ENCODE measurements around the gene SNX30.

The SNX30 gene

GRCh38 chr9:112822618-112823017 lies 72.1 kb downstream of the SNX30 start:
- no peak for DNase-seq (ENCODE audit: low read depth)

GRCh38 chr9:112823257-112823656 lies 72.7 kb downstream of the SNX30 start:
- no peak for DNase-seq (ENCODE audit: low read depth)

DNA sequence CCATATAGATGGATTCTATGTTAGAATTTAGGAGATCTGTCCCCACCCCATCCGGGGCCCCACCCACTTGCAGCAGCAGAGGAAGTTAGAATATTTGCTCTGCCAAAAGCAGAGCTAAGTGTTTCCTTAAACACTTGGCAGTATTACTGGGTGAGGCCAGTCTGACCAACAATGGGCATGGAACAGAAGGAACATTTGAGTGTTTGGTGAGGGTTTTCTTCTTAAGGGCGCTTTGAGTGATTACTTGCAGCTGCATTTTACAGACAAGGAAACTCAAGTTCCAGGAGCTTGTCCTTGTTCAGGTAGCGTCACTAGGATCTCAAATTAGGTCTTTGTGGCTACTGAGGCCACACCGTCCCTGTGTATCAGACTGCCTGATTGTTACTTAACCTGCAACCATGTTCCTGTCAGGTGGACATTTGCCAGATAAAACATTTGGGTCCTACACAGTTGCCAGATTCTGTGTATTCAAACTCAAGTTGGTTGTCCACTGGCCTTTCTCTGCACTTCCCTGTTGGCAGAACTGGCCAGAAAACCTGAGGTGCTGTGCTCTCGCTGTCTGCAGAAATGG lies 80.8 kb downstream of the SNX30 start:
- no peak for DNase-seq (ENCODE audit: low read depth)

- DNase-seq (ENCODE audit: low read depth): no peak
These were observed 81.4 kb downstream of the SNX30 start for GRCh38 chr9:112831969-112832368.

GRCh38 chr9:112833081-112833480 lies 82.5 kb downstream of the SNX30 start:
- no peak for DNase-seq (ENCODE audit: low read depth)

GRCh38 chr9:112836394-112836793 lies 85.8 kb downstream of the SNX30 start:
- no peak for DNase-seq (ENCODE audit: low read depth)

DNA sequence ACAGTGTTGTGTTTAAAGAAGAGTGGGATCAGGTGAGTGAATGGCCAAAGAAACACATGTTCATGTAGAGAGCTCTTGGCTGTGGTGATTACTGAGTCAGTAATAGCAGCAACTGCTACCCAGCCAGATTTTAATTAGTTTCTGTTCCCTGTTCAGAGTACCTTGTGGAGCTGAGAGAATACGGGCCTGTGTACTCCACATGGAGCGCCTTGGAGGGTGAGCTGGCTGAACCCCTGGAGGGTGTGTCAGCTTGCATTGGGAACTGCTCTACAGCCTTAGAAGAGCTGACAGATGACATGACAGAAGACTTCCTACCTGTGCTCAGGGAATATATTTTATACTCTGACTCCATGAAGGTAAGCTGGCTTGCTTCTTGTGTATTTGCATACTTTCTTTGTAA lies 87.8 kb downstream of the SNX30 start:
- DNase-seq (ENCODE audit: low read depth): no peak

DNA sequence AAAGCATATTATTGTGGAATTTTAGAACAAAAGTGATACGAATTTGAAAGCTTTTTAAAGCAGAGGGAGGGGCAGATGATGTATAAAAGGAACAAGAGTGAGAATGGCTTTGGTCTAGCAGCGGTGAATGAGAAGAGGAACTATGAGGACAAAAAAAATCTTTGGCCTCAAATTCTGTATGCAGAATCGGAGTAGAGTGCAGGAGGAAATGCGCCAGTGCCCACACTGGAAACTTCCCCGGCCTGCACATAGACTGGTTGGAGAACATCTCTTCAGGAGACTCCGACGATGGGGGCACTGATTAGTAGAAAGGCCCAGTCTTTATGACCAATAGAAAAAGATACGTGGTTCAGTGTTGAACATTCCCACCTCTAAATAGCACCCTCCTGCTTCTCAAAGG lies 88.8 kb downstream of the SNX30 start:
- no peak for DNase-seq (ENCODE audit: low read depth)

DNA sequence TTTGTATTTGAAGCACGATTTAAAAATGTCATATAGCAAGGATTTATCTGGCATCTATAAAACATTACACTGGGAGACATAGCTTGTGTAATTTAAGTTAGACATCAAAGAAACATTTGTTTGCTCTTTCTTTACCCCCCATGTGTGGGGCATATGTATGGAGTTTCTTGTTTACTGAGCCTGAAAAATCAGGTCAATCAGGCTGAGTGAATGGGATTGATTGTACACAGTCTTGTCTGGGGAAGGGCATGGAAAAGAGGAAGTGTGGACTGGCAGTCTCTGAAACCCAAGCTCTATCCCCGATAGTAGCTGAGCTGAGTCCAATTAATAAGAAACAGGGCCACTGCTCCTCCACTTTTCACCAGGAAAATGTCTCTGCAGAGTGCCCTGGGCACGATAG lies 90.7 kb downstream of the SNX30 start:
- no peak for DNase-seq (ENCODE audit: low read depth)

DNA sequence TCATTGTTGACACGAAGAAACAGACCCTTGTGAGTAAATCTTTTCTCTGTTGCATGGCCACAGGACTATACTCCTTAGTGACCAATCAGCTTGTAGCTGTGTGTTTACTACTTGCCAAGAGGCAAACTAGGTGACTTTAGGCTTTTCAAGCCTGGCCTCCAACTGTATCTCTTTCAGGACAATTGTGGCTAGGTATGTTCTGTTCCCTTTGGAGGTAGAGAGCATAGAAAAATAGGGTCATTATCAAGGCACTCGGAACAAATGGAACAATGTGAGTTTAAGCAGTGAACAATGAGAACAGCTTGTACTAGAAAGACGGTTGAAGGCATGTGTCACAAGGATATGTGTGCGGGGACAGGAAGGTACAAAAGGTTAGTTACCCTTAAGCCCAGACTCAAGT lies 92.0 kb downstream of the SNX30 start:
- no peak for DNase-seq (ENCODE audit: low read depth)

DNA sequence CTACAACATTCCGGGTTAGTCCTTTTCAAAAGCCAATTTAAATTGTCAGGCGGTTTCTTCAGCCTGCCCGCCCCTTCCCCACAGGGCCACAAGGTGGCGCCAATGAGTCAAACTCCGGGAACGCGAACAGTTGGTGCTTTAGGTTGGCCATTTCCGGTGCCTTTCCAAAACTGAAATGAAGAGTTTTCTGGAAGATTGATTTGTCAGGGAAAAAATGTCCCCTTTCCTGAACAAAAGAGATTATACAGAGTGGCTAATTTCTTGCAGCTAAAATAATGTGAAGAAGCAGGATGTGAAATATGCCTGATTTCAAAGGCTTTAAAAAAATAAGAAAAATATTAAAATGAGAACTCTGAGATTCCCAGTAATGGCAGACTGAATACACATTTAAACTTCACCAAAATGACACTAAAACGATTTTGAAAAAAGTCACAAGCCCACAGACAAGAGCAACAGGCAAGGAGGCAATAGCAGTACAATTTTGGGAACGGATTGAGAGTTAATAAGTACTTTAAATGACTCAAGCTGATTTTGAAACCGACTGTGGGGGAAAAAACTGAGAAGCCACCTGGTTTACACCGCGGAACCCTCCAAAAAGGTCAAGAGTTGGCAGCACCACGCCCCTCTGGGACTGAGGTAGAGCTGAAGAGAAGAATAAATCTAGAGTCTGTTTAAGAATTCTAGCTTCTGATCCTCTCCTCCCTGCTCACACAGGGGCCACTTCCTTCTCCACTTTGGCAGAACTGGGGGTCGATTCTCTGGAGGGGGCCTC lies 94.4 kb downstream of the SNX30 start:
- DNase-seq (ENCODE audit: low read depth): no peak

GRCh38 chr9:112846528-112847488 lies 96.2 kb downstream of the SNX30 start:
- DNase-seq (ENCODE audit: low read depth): peak; percentile 10

DNA sequence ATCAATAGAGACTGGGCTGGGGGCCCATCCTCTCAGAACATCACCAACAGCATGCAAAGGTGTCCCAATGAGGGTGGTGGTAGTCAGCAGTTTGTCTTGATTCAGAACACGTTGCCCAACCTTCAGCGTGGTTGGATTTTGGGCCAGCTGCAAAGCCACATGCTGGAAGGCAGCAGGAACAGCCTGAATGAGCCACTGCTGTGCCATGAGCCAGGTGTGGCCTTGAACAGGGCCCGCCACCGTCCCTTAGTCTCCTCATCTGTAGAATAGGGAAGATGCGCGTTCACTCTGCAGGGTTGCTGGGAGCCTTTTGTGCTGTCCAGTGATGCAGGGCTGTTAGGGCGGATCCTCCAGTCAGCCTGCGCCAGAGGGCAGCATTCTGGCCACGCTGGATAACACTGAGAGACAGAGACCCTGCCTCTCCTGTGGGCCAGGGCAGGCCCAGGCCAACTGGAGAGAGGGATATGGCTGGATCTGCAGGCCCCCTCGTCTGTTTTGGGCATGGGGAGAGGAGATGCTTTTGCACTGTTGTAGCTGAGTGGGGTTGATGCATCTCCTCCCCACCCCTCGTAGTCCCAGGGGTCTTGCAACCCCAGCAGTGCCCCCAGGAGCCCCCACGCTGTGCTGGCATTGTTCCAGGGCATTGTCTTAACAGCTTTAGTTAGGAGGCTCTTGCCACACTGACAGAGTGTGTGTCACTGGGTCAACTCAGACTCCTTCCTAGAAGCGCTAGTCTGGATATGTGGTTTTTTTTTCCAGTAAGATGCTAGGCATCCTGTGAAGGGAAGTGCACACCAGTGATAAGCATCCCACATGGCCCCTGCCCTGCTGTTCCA lies 98.0 kb downstream of the SNX30 start:
- DNase-seq (ENCODE audit: low read depth): no peak

DNA sequence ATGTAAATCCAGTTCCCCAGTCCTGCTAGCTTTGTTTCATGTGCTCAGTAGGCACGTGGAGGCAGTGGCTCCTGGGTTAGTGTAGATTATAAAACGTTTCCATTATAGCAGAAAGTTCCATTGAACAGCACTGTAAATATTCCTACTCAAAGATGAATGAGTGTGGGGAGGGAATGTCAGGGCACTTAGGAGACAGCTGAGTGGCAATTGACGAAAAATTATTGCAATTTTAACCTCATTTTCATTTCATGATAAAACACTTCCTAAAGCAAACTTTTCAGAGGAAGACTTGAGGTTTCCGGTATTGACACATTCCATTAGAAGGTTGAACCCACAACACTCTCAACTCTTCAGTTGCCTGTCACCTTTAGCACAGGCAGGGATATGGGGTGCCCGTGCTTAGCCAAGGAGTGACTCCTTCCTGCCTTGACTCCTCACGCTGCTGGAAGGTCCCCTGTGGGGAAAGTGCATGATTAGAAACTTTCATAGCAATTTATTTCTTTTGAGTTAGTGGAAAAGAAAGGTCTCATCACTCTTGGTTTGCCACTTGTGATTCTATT lies 98.9 kb downstream of the SNX30 start:
- no peak for DNase-seq (ENCODE audit: low read depth)

DNA sequence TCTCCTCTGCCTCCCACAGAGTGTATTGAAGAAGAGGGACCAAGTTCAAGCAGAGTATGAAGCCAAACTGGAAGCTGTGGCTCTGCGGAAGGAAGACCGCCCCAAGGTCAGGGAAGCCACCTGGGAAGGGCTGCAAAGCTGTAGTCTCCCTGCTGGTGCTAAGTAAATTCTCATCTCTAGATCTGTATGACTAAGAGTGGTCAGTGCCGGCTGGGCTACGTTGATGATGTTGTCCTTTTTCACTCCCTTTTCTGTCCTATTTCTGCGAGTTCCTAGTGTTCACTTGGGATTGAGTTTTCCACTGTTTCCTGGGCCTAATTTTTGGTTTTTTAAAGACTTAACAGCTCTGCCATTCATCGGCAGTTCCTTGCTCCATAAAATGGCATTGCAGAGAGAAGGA lies 100.3 kb downstream of the SNX30 start:
- no peak for DNase-seq (ENCODE audit: low read depth)

GRCh38 chr9:112852741-112853504 lies 102.4 kb downstream of the SNX30 start:
- no peak for DNase-seq (ENCODE audit: low read depth)

- no peak for DNase-seq (ENCODE audit: low read depth)
These were observed 103.5 kb downstream of the SNX30 start for GRCh38 chr9:112853882-112854585.

- no peak for DNase-seq (ENCODE audit: low read depth)
These were observed 104.1 kb downstream of the SNX30 start for GRCh38 chr9:112854657-112855056.

- DNase-seq (ENCODE audit: low read depth): no peak
These were observed 105.6 kb downstream of the SNX30 start for GRCh38 chr9:112856200-112856599.

DNA sequence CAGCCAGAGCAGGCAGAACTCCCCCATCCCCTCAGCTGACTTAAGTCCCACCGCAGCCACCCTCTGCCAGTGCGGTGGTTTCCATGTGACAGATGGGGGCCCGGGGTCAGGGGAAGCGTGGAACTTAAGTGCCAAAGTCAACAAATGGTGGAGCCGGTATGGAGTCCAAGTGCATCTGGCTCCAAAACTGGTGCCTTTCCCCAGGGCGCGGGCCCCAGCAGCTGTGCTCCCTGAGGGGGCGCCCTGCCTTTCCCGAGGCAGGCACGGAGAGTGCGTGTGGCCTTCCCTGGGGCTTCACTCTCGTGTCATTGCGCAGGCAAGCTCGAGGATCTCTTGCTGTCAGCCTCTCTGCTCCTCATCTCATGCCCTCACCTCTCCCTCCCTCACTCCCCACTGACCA lies 106.3 kb downstream of the SNX30 start:
- no peak for DNase-seq (ENCODE audit: low read depth)

All from GM04503 (cell line).